OCI-LY3 (cell line): ENCODE results near the gene TMPO.
"Not testable (repeated sequence)": the region's sequence is repeated elsewhere in the genome, so short reads cannot be mapped to it uniquely, and the experiment has no call there.

ENCODE experiments used
- H2AFZ ChIP-seq: fragments of 200-600, 300-600 bp; shearing (Covaris generic); 2 replicates; pipeline ENCODE4 v1.6.0; 2014; ENCODE audit warnings: antibody characterized with exemption, low read depth, low read length
- H3K27ac ChIP-seq: fragments of 200-600, 300-600 bp; sonication (generic); 2 replicates; pipeline ENCODE4 v1.5.1; 2014; ENCODE audit warnings: mild to moderate bottlenecking, low read length, moderate library complexity, mixed read lengths
- H3K27me3 ChIP-seq: fragments of 200-600, 300-600 bp; sonication (generic); 2 replicates; pipeline ENCODE4 v1.6.1; 2014; ENCODE audit warnings: low read depth, low read length, mixed read lengths
- H3K36me3 ChIP-seq: fragments of 200-600, 300-600 bp; sonication (generic); replicated peaks from 2 replicates; pipeline ENCODE3; 2014; ENCODE audit warnings: low read depth, low read length, mixed read lengths
- H3K4me1 ChIP-seq: fragments of 300-600, 200-600 bp; sonication (generic); 2 replicates; pipeline ENCODE4 v1.6.1; 2014; ENCODE audit warnings: low read length, mixed read lengths
- H3K4me2 ChIP-seq: fragments of 200-600, 300-600 bp; sonication (generic); 2 replicates; pipeline ENCODE4 v1.6.1; 2014; ENCODE audit warnings: low read length, mixed read lengths
- H3K4me3 ChIP-seq: fragments of 300-600, 200-600 bp; sonication (generic); 2 replicates; pipeline ENCODE4 v1.5.1; 2014; ENCODE audit warnings: antibody characterized with exemption, mild to moderate bottlenecking, low read length, moderate library complexity
- H3K79me2 ChIP-seq: fragments of 300-600, 200-600 bp; shearing (Covaris generic); 2 replicates; pipeline ENCODE4 v1.6.1; 2014; ENCODE audit warnings: mild to moderate bottlenecking, low read length, mixed read lengths
- H3K9ac ChIP-seq: fragments of 300-600, 200-600 bp; shearing (Covaris generic); 2 replicates; pipeline ENCODE4 v1.6.0; 2014; ENCODE audit warnings: mild to moderate bottlenecking, low read length, moderate library complexity
- H3K9me3 ChIP-seq: fragments of 200-600, 300-600 bp; shearing (Covaris generic); 2 replicates; pipeline ENCODE4 v1.6.1; 2014; ENCODE audit warnings: low read length, mixed read lengths; ENCODE audit not compliant: insufficient read depth
- H4K20me1 ChIP-seq: fragments of 200-600, 300-600 bp; sonication (generic); 2 replicates; pipeline ENCODE4 v1.6.1; 2016; ENCODE audit warnings: low read length, mixed read lengths; ENCODE audit not compliant: insufficient read depth
- EZH2phosphoT487 ChIP-seq: fragments of 200-600 bp; shearing (Covaris generic); IDR thresholded peaks from 2 replicates; pipeline ENCODE4 v1.6.1; 2018; ENCODE audit warnings: antibody characterized with exemption, mixed run types, low read depth
- TF ChIP-seq, protein P1 (sequence below): fragments of 200-600, 300-600 bp; sonication (generic); IDR thresholded peaks from 2 replicates; pipeline ENCODE4 v1.5.1; 2014; ENCODE audit warnings: antibody characterized with exemption, low read length, low read depth

TMPO gene

DNA sequence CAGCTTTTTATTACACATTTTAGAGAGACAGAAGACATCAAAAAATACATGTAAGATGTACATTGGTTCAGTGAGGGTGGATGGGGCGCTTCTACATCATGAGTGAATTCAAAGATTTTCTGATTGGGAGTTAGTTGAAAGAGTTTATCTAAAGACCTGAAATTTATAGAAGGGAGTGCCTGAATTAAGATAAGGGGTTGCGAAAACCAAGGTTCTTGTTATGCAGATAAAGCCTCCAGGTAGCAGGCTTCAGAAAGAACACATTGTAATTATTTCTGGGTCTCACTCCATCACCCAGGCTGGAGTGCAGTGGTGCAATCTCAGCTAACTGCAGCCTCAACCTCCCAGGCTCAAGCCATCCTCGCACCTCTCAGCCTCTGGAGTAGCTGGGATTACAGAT is 26.2 kb upstream of the TMPO start:
- Histone ChIP-seq H4K20me1 (no peaks in the 10 kb centered on the region), H3K27ac (no peak overlapping the region), H3K4me2 (no peak overlapping the region)

DNA sequence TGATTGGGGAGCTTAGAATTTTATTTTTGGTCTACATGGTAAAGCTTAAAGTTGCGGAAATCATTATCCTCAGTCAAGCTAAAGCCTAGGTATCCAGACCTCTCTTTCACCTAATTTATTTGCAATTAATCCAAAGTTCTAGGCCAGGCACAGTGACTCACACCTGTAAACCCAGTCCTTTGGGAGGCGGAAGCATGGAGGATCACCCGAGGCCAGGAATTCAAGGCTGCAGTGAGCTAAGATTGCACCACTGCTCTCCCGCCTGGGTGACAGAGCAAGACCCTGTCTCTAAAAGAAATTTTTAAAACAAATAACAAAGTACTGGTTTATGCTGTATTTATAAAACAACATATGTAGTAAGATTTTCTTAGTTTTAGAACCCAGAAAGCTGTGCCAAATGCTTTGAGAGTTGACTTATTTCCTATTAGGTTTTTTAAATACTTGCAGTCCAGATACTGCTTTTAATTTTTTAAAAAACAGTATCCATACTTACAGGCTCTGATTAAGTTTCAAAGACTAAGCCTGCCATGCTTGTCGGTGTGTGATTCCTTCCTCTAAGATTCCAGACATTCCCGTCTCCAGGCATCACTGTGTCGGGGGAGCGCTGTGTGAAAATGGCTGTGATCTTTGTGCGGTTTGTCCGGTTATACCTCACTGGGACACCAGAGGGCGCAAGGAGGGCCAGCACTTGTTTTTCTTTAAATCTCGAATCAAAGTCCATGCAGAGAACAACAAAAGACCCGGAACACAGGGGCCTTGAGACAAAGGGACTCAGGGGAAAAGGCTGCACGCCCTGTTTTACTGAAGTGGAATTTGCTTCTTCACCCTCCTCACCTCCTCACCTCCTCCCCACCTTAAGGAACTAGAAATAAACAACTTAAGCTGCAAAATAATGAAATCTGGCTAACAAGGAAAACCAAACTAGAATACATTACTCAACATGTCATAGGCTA is 24.6 kb upstream of the TMPO start:
- no peaks in the 10 kb centered on the region for H3K27me3 ChIP-seq
- H3K9ac ChIP-seq, result peak overlapping the region; percentile 57
- H4K20me1 ChIP-seq, result no peaks in the 10 kb centered on the region
- peak overlapping the region; percentile 74 for H3K4me3 ChIP-seq
- TF ChIP-seq, protein P1, sequence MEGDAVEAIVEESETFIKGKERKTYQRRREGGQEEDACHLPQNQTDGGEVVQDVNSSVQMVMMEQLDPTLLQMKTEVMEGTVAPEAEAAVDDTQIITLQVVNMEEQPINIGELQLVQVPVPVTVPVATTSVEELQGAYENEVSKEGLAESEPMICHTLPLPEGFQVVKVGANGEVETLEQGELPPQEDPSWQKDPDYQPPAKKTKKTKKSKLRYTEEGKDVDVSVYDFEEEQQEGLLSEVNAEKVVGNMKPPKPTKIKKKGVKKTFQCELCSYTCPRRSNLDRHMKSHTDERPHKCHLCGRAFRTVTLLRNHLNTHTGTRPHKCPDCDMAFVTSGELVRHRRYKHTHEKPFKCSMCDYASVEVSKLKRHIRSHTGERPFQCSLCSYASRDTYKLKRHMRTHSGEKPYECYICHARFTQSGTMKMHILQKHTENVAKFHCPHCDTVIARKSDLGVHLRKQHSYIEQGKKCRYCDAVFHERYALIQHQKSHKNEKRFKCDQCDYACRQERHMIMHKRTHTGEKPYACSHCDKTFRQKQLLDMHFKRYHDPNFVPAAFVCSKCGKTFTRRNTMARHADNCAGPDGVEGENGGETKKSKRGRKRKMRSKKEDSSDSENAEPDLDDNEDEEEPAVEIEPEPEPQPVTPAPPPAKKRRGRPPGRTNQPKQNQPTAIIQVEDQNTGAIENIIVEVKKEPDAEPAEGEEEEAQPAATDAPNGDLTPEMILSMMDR, result peak; percentile 88
- TF ChIP-seq EZH2phosphoT487, result no peak
- no peaks in the 10 kb centered on the region for H3K9me3 ChIP-seq
- no peaks in the 10 kb centered on the region for H3K79me2 ChIP-seq
- peaks cover 5% of the 10 kb centered on the region for H3K4me1 ChIP-seq
- H3K27ac ChIP-seq, result no peak overlapping the region; the same call in 1 of the 2 replicates
- peak overlapping the region; percentile 89 for H3K4me2 ChIP-seq
- H2AFZ ChIP-seq, result peak overlapping the region; percentile 92
- H3K36me3 ChIP-seq, result no peaks in the 10 kb centered on the region

More for the DNA sequence above, 26.2 kb upstream of the TMPO start:
- Histone ChIP-seq H3K79me2 (no peaks in the 10 kb centered on the region), H2AFZ (no peak overlapping the region), H3K9ac (no peak overlapping the region), H3K4me1 (peaks cover 5% of the 10 kb centered on the region), H3K36me3 (no peaks in the 10 kb centered on the region), H3K4me3 (no peak overlapping the region), H3K9me3 (no peaks in the 10 kb centered on the region), H3K27me3 (no peaks in the 10 kb centered on the region)
- TF ChIP-seq EZH2phosphoT487, result no peak
- TF ChIP-seq, protein P1, result no peak

DNA sequence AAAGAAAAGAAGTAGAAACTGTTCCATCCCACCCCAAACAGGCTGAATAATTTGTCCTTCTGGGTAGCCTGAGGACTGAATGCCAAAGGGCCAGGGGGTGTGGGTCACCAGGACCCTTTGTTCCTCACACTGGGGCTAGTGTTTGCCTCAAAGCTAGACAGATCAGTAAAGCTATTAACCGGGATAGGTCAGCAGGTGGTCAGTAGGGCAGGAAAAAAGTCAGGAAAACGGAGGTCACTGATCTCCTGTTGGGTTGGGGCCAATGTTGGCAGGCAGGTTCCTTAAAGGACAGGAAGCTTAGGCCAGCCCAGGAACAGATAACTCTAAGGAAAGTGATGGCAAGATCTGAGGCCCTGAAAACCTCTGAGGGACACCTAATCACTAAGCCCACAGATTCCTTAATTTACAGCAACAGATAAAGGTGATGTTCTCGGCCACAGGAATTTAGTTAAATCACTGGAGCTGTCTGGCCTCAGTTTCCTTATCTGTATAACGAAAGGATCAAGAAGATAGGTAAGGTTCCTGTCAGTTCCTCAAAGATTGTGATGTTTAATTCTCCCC is 22.7 kb upstream of the TMPO start:
- Histone ChIP-seq H4K20me1 (no peaks in the 10 kb centered on the region), H3K4me1 (peaks cover 12% of the 10 kb centered on the region), H3K9me3 (no peaks in the 10 kb centered on the region), H3K4me2 (no peak overlapping the region), H3K27me3 (no peaks in the 10 kb centered on the region), H3K4me3 (no peak overlapping the region), H2AFZ (no peak overlapping the region), H3K9ac (no peak overlapping the region), H3K36me3 (no peaks in the 10 kb centered on the region), H3K27ac (no peak overlapping the region), H3K79me2 (no peaks in the 10 kb centered on the region)
- no peak for TF ChIP-seq EZH2phosphoT487
- TF ChIP-seq, protein P1, result no peak

DNA sequence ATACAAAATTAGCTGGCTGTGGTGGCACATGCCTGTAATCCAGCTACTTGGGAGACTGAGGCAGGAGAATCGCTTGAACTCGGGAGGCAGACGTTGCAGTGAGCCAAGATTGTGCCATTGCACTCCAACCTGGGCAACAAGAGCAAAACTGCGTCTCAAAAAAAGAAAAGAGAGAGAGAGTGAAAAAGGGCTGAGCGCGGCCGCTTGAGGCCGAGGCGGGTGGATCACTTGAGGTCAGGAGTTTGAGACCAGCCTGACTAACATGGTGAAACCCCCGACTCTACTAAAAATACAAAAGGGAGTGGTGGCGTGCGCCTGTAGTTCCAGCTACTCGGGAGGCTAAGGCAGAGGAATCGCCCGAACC is 14.1 kb upstream of the TMPO start:
- peaks cover 16% of the 10 kb centered on the region for H3K4me1 ChIP-seq

More for the DNA sequence above, 14.1 kb upstream of the TMPO start:
- H4K20me1 ChIP-seq, H2AFZ ChIP-seq, H3K27ac ChIP-seq, H3K27me3 ChIP-seq, H3K4me2 ChIP-seq, H3K9ac ChIP-seq, H3K36me3 ChIP-seq, H3K79me2 ChIP-seq, H3K9me3 ChIP-seq, H3K4me3 ChIP-seq: not testable (repeated sequence)
